Measurements from ENCODE around the gene ZNF160. TPM values are rescaled to one million over a fixed set of nuclear protein-coding genes. Genes with fewer than 3 reads are reported as not detected.
A peak's percentile ranks its signal among the peaks of the same experiment; 100 is the strongest.
"Not testable (repeated sequence)": the region's sequence is repeated elsewhere in the genome, so short reads cannot be mapped to it uniquely, and the experiment has no call there.

The ZNF160 gene
- total RNA-seq, 1 experiment from 2014 or later = 13.1 TPM

GRCh38 chr19:53102206-53102755 lies 941 bp downstream of the ZNF160 start:
- Histone ChIP-seq H3K4me1 (replicated peaks) (peaks cover 7% of the 10 kb centered on the region), H3K27me3 (replicated peaks) (no peaks in the 10 kb centered on the region), H3K27ac (no peak overlapping the region), H3K4me3 (peak overlapping the region; percentile 76), H3K36me3 (peaks cover 9% of the 10 kb centered on the region; the same call in 1 of the 2 replicates), H3K9me3 (replicated peaks) (no peaks in the 10 kb centered on the region)
- DNase-seq (ENCODE audit: low read depth in 1 of 2, low spot score in 2 of 2) = no peak

GRCh38 chr19:53101518-53101917 lies 1.7 kb downstream of the ZNF160 start:
- Histone ChIP-seq H3K4me1 (replicated peaks) (peaks cover 7% of the 10 kb centered on the region), H3K36me3 (peaks cover 9% of the 10 kb centered on the region; the same call in 1 of the 2 replicates), H3K4me3 (no peak overlapping the region), H3K27me3 (replicated peaks) (no peaks in the 10 kb centered on the region), H3K27ac (no peak overlapping the region), H3K9me3 (replicated peaks) (no peaks in the 10 kb centered on the region)
- no peak for DNase-seq (ENCODE audit: low read depth in 1 of 2, low spot score in 2 of 2)

- not testable (repeated sequence) for H3K27me3 ChIP-seq (replicated peaks); DNase-seq (ENCODE audit: low read depth in 1 of 2, low spot score in 2 of 2); H3K27ac ChIP-seq; H3K9me3 ChIP-seq (replicated peaks); H3K4me3 ChIP-seq; H3K4me1 ChIP-seq (replicated peaks)
- H3K36me3 ChIP-seq = peaks cover 24% of the 10 kb centered on the region
These were observed 4.7 kb downstream of the ZNF160 start for GRCh38 chr19:53098570-53098969.

- peaks cover 24% of the 10 kb centered on the region for H3K36me3 ChIP-seq
- H3K4me3 ChIP-seq; H3K27me3 ChIP-seq (replicated peaks); DNase-seq (ENCODE audit: low read depth in 1 of 2, low spot score in 2 of 2); H3K9me3 ChIP-seq (replicated peaks); H3K4me1 ChIP-seq (replicated peaks); H3K27ac ChIP-seq: not testable (repeated sequence)
These were observed 6.1 kb downstream of the ZNF160 start for GRCh38 chr19:53096982-53097690.

GRCh38 chr19:53096579-53096978 lies 6.6 kb downstream of the ZNF160 start:
- H3K36me3 ChIP-seq = peaks cover 26% of the 10 kb centered on the region
- not testable (repeated sequence) for H3K27me3 ChIP-seq (replicated peaks)

GRCh38 chr19:53094754-53095575 lies 8.3 kb downstream of the ZNF160 start:
- no peaks in the 10 kb centered on the region for H3K27me3 ChIP-seq (replicated peaks)
- no peak overlapping the region for H3K27ac ChIP-seq
- DNase-seq (ENCODE audit: low read depth in 1 of 2, low spot score in 2 of 2) = no peak
- no peaks in the 10 kb centered on the region for H3K4me1 ChIP-seq (replicated peaks)
- H3K9me3 ChIP-seq (replicated peaks) = no peaks in the 10 kb centered on the region
- H3K4me3 ChIP-seq = no peak overlapping the region
- peaks cover 42% of the 10 kb centered on the region for H3K36me3 ChIP-seq

More at GRCh38 chr19:53096579-53096978, 6.6 kb downstream of the ZNF160 start:
- not testable (repeated sequence) for H3K4me3 ChIP-seq; H3K9me3 ChIP-seq (replicated peaks); H3K27ac ChIP-seq; H3K4me1 ChIP-seq (replicated peaks); DNase-seq (ENCODE audit: low read depth in 1 of 2, low spot score in 2 of 2)

- Histone ChIP-seq H3K36me3 (peaks cover 42% of the 10 kb centered on the region), H3K4me3 (no peak overlapping the region), H3K4me1 (replicated peaks) (no peaks in the 10 kb centered on the region), H3K27ac (no peak overlapping the region), H3K27me3 (replicated peaks) (no peaks in the 10 kb centered on the region), H3K9me3 (replicated peaks) (no peaks in the 10 kb centered on the region)
- no peak for DNase-seq (ENCODE audit: low read depth in 1 of 2, low spot score in 2 of 2)
These were observed 10.5 kb downstream of the ZNF160 start for GRCh38 chr19:53092723-53093122.

GRCh38 chr19:53091413-53092254 lies 11.6 kb downstream of the ZNF160 start:
- Histone ChIP-seq H3K36me3 (peaks cover 47% of the 10 kb centered on the region), H3K4me3 (no peak overlapping the region), H3K9me3 (replicated peaks) (no peaks in the 10 kb centered on the region), H3K27ac (no peak overlapping the region), H3K27me3 (replicated peaks) (no peaks in the 10 kb centered on the region), H3K4me1 (replicated peaks) (no peaks in the 10 kb centered on the region)
- no peak for DNase-seq (ENCODE audit: low read depth in 1 of 2, low spot score in 2 of 2)

GRCh38 chr19:53088091-53088490 lies 15.1 kb downstream of the ZNF160 start:
- DNase-seq (ENCODE audit: low read depth in 1 of 2, low spot score in 2 of 2) = no peak
- Histone ChIP-seq H3K36me3 (peaks cover 58% of the 10 kb centered on the region), H3K4me3 (no peak overlapping the region), H3K4me1 (replicated peaks) (no peaks in the 10 kb centered on the region), H3K27ac (no peak overlapping the region), H3K9me3 (replicated peaks) (no peaks in the 10 kb centered on the region), H3K27me3 (replicated peaks) (no peaks in the 10 kb centered on the region)

GRCh38 chr19:53086949-53087348 lies 16.3 kb downstream of the ZNF160 start:
- no peak overlapping the region for H3K4me3 ChIP-seq
- H3K4me1 ChIP-seq (replicated peaks) = no peaks in the 10 kb centered on the region
- no peak for DNase-seq (ENCODE audit: low read depth in 1 of 2, low spot score in 2 of 2)
- no peak overlapping the region for H3K27ac ChIP-seq
- no peaks in the 10 kb centered on the region for H3K9me3 ChIP-seq (replicated peaks)
- no peaks in the 10 kb centered on the region for H3K27me3 ChIP-seq (replicated peaks)
- H3K36me3 ChIP-seq = peaks cover 69% of the 10 kb centered on the region

- Histone ChIP-seq H3K27me3 (replicated peaks) (no peaks in the 10 kb centered on the region), H3K36me3 (peaks cover 64% of the 10 kb centered on the region), H3K9me3 (replicated peaks) (no peaks in the 10 kb centered on the region), H3K4me3 (no peak overlapping the region), H3K27ac (no peak overlapping the region), H3K4me1 (replicated peaks) (no peaks in the 10 kb centered on the region)
- no peak for DNase-seq (ENCODE audit: low read depth in 1 of 2, low spot score in 2 of 2)
These were observed 17.7 kb downstream of the ZNF160 start for GRCh38 chr19:53085496-53085895.

- Histone ChIP-seq H3K27ac (no peak overlapping the region), H3K36me3 (peaks cover 63% of the 10 kb centered on the region), H3K4me1 (replicated peaks) (no peaks in the 10 kb centered on the region), H3K4me3 (no peak overlapping the region), H3K9me3 (replicated peaks) (0 out of 2 replicates have a peak, but pooled peaks cover 3% of the 10 kb centered on the region), H3K27me3 (replicated peaks) (no peaks in the 10 kb centered on the region)
- no peak for DNase-seq (ENCODE audit: low read depth in 1 of 2, low spot score in 2 of 2)
These were observed 20.3 kb downstream of the ZNF160 start for GRCh38 chr19:53082929-53083328.

GRCh38 chr19:53079313-53079924 lies 23.8 kb downstream of the ZNF160 start:
- no peak overlapping the region for H3K27ac ChIP-seq
- no peak for DNase-seq (ENCODE audit: low read depth in 1 of 2, low spot score in 2 of 2)
- H3K4me3 ChIP-seq = no peak overlapping the region
- H3K36me3 ChIP-seq = peaks cover 64% of the 10 kb centered on the region
- H3K9me3 ChIP-seq (replicated peaks) = peaks cover 16% of the 10 kb centered on the region; the same call in 1 of the 2 replicates
- H3K4me1 ChIP-seq (replicated peaks) = no peaks in the 10 kb centered on the region
- H3K27me3 ChIP-seq (replicated peaks) = no peaks in the 10 kb centered on the region
